ENCODE measurements around the gene ZFP69B. TPM values are rescaled to one million over a fixed set of nuclear protein-coding genes. Genes with fewer than 3 reads are reported as not detected.

The ZFP69B gene
- total and polyA plus RNA-seq, 2 of the 4 experiments (the other 2 are of a cell fraction): 3.1 to 6.8 TPM

- Histone ChIP-seq H3K36me3 (ENCODE audit: control insufficient read depth, insufficient read depth, low read length) (peaks cover 5% of the 10 kb centered on the region; the same call in 1 of the 2 replicates), H3K27ac (ENCODE audit: insufficient read depth, low read length) (no peak overlapping the region), H4K91ac (ENCODE audit: insufficient read depth, low read depth, low read length) (no peak overlapping the region), H4K5ac (ENCODE audit: low read depth, low read length) (no peak overlapping the region), H3K4ac (ENCODE audit: low read depth, low read length) (no peak overlapping the region), H4K20me1 (ENCODE audit: insufficient read depth, low read length) (no peaks in the 10 kb centered on the region), H2BK5ac (ENCODE audit: low read depth, low read length, poor library complexity, severe bottlenecking) (no peak overlapping the region), H3K18ac (ENCODE audit: low read depth, low read length) (no peak overlapping the region), H3K4me1 (ENCODE audit: control insufficient read depth, insufficient read depth, low read length) (no peaks in the 10 kb centered on the region), H3K9me3 (ENCODE audit: control insufficient read depth, insufficient read depth, low read length) (peaks cover 57% of the 10 kb centered on the region), H3K23ac (ENCODE audit: low read depth, low read length) (no peak overlapping the region), H4K8ac (ENCODE audit: low read depth in 2 of 2, low read length in 2 of 2) (no peak overlapping the region), H3K79me1 (ENCODE audit: low read depth in 1 of 2, low read length in 2 of 2) (no peaks in the 10 kb centered on the region), H3K14ac (replicated peaks; ENCODE audit: low read depth, low read length) (no peak overlapping the region), H2AK5ac (ENCODE audit: low read depth, low read length) (no peak overlapping the region), H2BK120ac (ENCODE audit: low read depth, low read length) (no peak overlapping the region), H3K4me2 (ENCODE audit: low read depth, low read length) (no peak overlapping the region), H3K4me3 (ENCODE audit: insufficient read depth, low read depth, low read length) (no peak overlapping the region), H3K56ac (ENCODE audit: extremely low read depth, insufficient read depth, low read length) (no peak overlapping the region), H2BK20ac (ENCODE audit: low read depth, low read length) (no peak overlapping the region), H2BK15ac (ENCODE audit: low read depth, low read length) (no peak overlapping the region), H3K9me1 (ENCODE audit: insufficient read depth, low read length) (no peaks in the 10 kb centered on the region), H2AFZ (replicated peaks; ENCODE audit: low read length, poor library complexity) (no peak overlapping the region), H3K9ac (ENCODE audit: low read depth, low read length) (no peak overlapping the region), H3K27me3 (ENCODE audit: control insufficient read depth, insufficient read depth, low read length) (no peaks in the 10 kb centered on the region), H2AK9ac (replicated peaks; ENCODE audit: low read depth, low read length, poor library complexity) (no peak overlapping the region)
- dilution Hi-C loops (cut with HindIII; ENCODE audit: low sequenced_read_pairs, unreplicated experiment): no loop called here
- intact Hi-C loops (cut with micrococcal nuclease): no loop called here
- TF ChIP-seq MAZ (IDR thresholded peaks at IDR 0.05; ENCODE audit: borderline replicate concordance, low read depth, low read length) (no peak), ELK1 (IDR thresholded peaks at IDR 0.05; ENCODE audit: borderline replicate concordance, low read depth, low read length) (no peak), RAD21 (IDR thresholded peaks at IDR 0.05; ENCODE audit: low read length) (no peak), MAFK (IDR thresholded peaks at IDR 0.05; ENCODE audit: low read depth, low read length) (no peak), CTCF (conservative IDR thresholded peaks at IDR 0.05; ENCODE audit: low read depth, low read length) (no peak), CEBPB (IDR thresholded peaks at IDR 0.05; ENCODE audit: low read depth, low read length) (no peak), POLR2A (IDR thresholded peaks at IDR 0.05; ENCODE audit: low read depth, low read length) (no peak), CHD1 (IDR thresholded peaks at IDR 0.05; ENCODE audit: low read depth, low read length) (no peak), BHLHE40 (IDR thresholded peaks at IDR 0.05; ENCODE audit: low read depth, low read length) (no peak)
- no peak for DNase-seq
- BruUV-seq (replicated peaks): no TSS peak
- ATAC-seq (ENCODE audit: low read depth): no peak
- CTCF ChIA-PET: no interaction called here
- no CpG with 5 or more reads among the region's 2 CpGs for WGBS, 2 experiments (ENCODE audit: extremely low coverage in 2 of 2, insufficient read length in 1 of 2)
- in situ Hi-C loops (cut with MboI; ENCODE audit: low sequenced_read_pairs): no loop called here
- POLR2A ChIA-PET (ENCODE audit: unreplicated experiment): no interaction called here
Observed at GRCh38 chr1:40469327-40469726, 19.1 kb downstream of the ZFP69B start.
